Keratinocyte (primary cell): ENCODE data around the gene UBFD1. TPM values are rescaled to one million over a fixed set of nuclear protein-coding genes. Genes with fewer than 3 reads are reported as not detected.

Experiments used
- DNase-seq: peaks from one replicate; pipeline ENCODE4 v3.0.0-alpha.2; 2011; ENCODE audit warnings: low read depth, missing footprints, low spot score
- FAIRE-seq: peaks from 2 replicates; lab custom pipeline; 2011; peaks lifted over from hg19 to GRCh38; lab: Jason Lieb, UNC
- H2AFZ ChIP-seq: 2 replicates; pipeline ENCODE4 v1.6.0; 2012; ENCODE audit warnings: low read length, control low read depth, inconsistent platforms; ENCODE audit not compliant: control insufficient read depth
- H3K27ac ChIP-seq: 2 replicates; pipeline ENCODE4 v1.5.1; 2011; ENCODE audit warnings: low read length; ENCODE audit not compliant: control insufficient read depth, insufficient read depth
- H3K27me3 ChIP-seq: 3 replicates; pipeline ENCODE4 v1.6.0; 2011; ENCODE audit warnings: low read length; ENCODE audit not compliant: control insufficient read depth, insufficient read depth; ENCODE audit errors: extremely low read depth
- H3K36me3 ChIP-seq, 2 experiments: 2 replicates in 1 of 2; 3 replicates in 1 of 2; pipeline ENCODE4 v1.5.1; 2011; ENCODE audit warnings: low read length in 2 of 2, mild to moderate bottlenecking in 1 of 2; ENCODE audit not compliant: control insufficient read depth in 2 of 2, insufficient read depth in 2 of 2; ENCODE audit errors: extremely low read depth in 1 of 2
- H3K4me1 ChIP-seq: 3 replicates; pipeline ENCODE4 v1.5.1; 2011; ENCODE audit warnings: low read length; ENCODE audit not compliant: control insufficient read depth, insufficient read depth; ENCODE audit errors: extremely low read depth
- H3K4me2 ChIP-seq: 3 replicates; pipeline ENCODE4 v1.6.0; 2011; ENCODE audit warnings: low read depth, low read length; ENCODE audit not compliant: control insufficient read depth, insufficient read depth; ENCODE audit errors: extremely low read depth
- H3K4me3 ChIP-seq, 3 experiments: fragments of 200-600 bp in 1 of 3; sonication (generic) in 1 of 3; 2 replicates in 2 of 3; 3 replicates in 1 of 3; pipeline ENCODE4 v1.5.1; 2011 to 2016; ENCODE audit warnings: low read length in 3 of 3, mild to moderate bottlenecking in 3 of 3, control low read depth in 2 of 3, inconsistent platforms in 1 of 3, low read depth in 1 of 3, mixed read lengths in 1 of 3, mixed run types in 1 of 3, moderate library complexity in 1 of 3; ENCODE audit not compliant: control insufficient read depth in 2 of 3, insufficient read depth in 2 of 3; ENCODE audit errors: extremely low read depth in 1 of 3
- H3K79me2 ChIP-seq: 2 replicates; pipeline ENCODE4 v1.6.0; 2012; ENCODE audit warnings: low read length; ENCODE audit not compliant: control insufficient read depth, insufficient read depth
- H3K9ac ChIP-seq: 3 replicates; pipeline ENCODE4 v1.6.0; 2011; ENCODE audit warnings: low read length; ENCODE audit not compliant: control insufficient read depth, insufficient read depth; ENCODE audit errors: extremely low read depth
- H3K9me1 ChIP-seq: 3 replicates; pipeline ENCODE4 v1.6.0; 2011; ENCODE audit warnings: low read length; ENCODE audit not compliant: control insufficient read depth, insufficient read depth; ENCODE audit errors: extremely low read depth
- H3K9me3 ChIP-seq: 2 replicates; pipeline ENCODE4 v1.5.1; 2012; ENCODE audit warnings: low read depth, low read length; ENCODE audit not compliant: control insufficient read depth
- H4K20me1 ChIP-seq: 3 replicates; pipeline ENCODE4 v1.6.0; 2011; ENCODE audit warnings: low read length; ENCODE audit not compliant: control insufficient read depth, insufficient read depth; ENCODE audit errors: extremely low read depth
- EZH2 ChIP-seq: IDR thresholded peaks from one replicate; pipeline ENCODE4 v1.6.1; 2012; ENCODE audit warnings: inconsistent platforms, mild to moderate bottlenecking, low read length, moderate library complexity
- dilution Hi-C: fragments of 300-500 bp; cut with MboI; formaldehyde crosslinking; loops from one replicate; pipeline ENCODE4 v1.7.0; 2020; ENCODE audit warnings: low sequenced_read_pairs; ENCODE audit not compliant: extremely low pct_ligation_motif_present
- polyA plus RNA-seq, 5 experiments: library from polyadenylated mRNA; depleted of rRNA in 3 of 5; stranded (reverse) in 3 of 5; stranded (forward) in 1 of 5; unstranded in 1 of 5; fragments of >200 nt; gene quantifications; 1 replicate in 1 of 5; 2 replicates in 3 of 5; 3 replicates in 1 of 5; pipeline versions ENCODE4 v1.2.1 to v1.2.3, GENCODE V29; 2011 to 2012; ENCODE audit warnings: missing spikeins in 2 of 5, low read depth in 1 of 5, low replicate concordance in 1 of 5
- TF ChIP-seq, protein P1 (sequence below), 3 experiments: IDR thresholded peaks in 1 of 3; conservative IDR thresholded peaks in 1 of 3; optimal IDR thresholded peaks in 1 of 3; 2 replicates in 2 of 3; 3 replicates in 1 of 3; pipeline versions ENCODE3 to v1.5.1; 2011; ENCODE audit warnings: low read length in 3 of 3, mild to moderate bottlenecking in 3 of 3, moderate library complexity in 2 of 3, control low read depth in 1 of 3, inconsistent platforms in 1 of 3; ENCODE audit not compliant: insufficient read depth in 2 of 3; ENCODE audit errors: extremely low read depth in 1 of 3

UBFD1 gene
- polyA plus RNA-seq, 1 donor (not counting 4 experiments of a cell fraction or from before 2014, with no cell fraction given) = 36.3 TPM

DNA sequence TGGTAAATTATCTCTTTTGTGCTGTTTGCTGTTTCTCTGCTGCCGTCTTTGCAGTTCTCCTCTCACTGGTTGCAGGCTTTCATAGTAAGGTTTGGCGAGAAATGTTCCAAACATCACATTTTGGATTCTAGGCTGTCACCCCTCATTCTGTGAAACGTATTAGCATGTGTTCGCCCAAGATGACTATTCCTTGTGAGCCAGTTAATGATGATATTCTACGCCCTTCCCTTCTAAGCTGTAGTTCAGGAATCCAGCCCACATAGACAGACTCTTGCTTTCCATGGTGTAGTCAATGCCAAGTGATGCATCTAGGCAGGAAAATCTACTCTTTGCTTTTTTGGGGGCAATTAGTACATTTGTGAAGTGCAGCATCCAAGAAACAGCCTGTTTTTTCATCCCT, 14.4 kb downstream of the UBFD1 start:
- FAIRE-seq = no peak
- no peaks in the 10 kb centered on the region for H3K27me3 ChIP-seq
- H3K9ac ChIP-seq = no peak overlapping the region

DNA sequence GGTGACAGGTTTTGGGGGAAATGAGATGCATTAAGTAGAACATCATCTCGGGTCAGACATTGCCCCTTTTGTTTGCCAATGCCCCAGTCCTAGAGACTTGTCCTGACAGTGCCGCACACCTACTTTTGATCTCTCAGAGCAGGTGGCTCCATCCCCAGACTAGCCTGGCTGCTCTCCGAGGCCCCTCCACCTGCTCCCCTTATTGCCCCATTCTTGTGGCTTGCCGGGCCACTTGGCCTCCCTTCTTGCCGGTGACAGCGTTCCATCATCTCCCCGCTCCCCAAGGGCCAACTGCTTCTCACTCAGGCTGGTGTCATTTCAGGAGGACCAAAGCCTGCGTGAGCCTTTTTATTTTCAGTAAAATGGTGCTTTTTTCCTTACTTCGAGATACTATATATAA, 14.9 kb downstream of the UBFD1 start:
- Histone ChIP-seq H4K20me1 (no peaks in the 10 kb centered on the region), H3K4me2 (no peak overlapping the region), H2AFZ (no peak overlapping the region), H3K79me2 (no peaks in the 10 kb centered on the region), H3K36me3 (peaks cover 25 to 28% of the 10 kb centered on the region in 2 experiments), H3K4me1 (no peaks in the 10 kb centered on the region), H3K9me1 (no peaks in the 10 kb centered on the region), H3K27me3 (no peaks in the 10 kb centered on the region), H3K4me3 (no peak overlapping the region), H3K27ac (no peak overlapping the region), H3K9ac (no peak overlapping the region), H3K9me3 (no peaks in the 10 kb centered on the region)
- FAIRE-seq = no peak
- DNase-seq = no peak
- dilution Hi-C loops = no loop called here
- TF ChIP-seq EZH2 = no peak
- TF ChIP-seq, protein P1, sequence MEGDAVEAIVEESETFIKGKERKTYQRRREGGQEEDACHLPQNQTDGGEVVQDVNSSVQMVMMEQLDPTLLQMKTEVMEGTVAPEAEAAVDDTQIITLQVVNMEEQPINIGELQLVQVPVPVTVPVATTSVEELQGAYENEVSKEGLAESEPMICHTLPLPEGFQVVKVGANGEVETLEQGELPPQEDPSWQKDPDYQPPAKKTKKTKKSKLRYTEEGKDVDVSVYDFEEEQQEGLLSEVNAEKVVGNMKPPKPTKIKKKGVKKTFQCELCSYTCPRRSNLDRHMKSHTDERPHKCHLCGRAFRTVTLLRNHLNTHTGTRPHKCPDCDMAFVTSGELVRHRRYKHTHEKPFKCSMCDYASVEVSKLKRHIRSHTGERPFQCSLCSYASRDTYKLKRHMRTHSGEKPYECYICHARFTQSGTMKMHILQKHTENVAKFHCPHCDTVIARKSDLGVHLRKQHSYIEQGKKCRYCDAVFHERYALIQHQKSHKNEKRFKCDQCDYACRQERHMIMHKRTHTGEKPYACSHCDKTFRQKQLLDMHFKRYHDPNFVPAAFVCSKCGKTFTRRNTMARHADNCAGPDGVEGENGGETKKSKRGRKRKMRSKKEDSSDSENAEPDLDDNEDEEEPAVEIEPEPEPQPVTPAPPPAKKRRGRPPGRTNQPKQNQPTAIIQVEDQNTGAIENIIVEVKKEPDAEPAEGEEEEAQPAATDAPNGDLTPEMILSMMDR (optimal IDR thresholded peaks at IDR 0.05 in 1 of 3, IDR thresholded peaks at IDR 0.05 in 1 of 3, conservative IDR thresholded peaks at IDR 0.05 in 1 of 3; ENCODE audit: extremely low read depth in 1 of 3, insufficient read depth in 2 of 3, low read length in 3 of 3) = no peak

More for the DNA sequence above, 14.4 kb downstream of the UBFD1 start:
- no peak for DNase-seq
- dilution Hi-C loops = no loop called here
- H3K36me3 ChIP-seq = peaks cover 28 to 30% of the 10 kb centered on the region in 2 experiments
- no peaks in the 10 kb centered on the region for H3K9me1 ChIP-seq
- H4K20me1 ChIP-seq = no peaks in the 10 kb centered on the region
- H3K9me3 ChIP-seq = no peaks in the 10 kb centered on the region
- no peaks in the 10 kb centered on the region for H3K4me1 ChIP-seq
- no peak overlapping the region for H3K4me2 ChIP-seq
- H3K79me2 ChIP-seq = no peaks in the 10 kb centered on the region
- TF ChIP-seq, protein P1 (optimal IDR thresholded peaks at IDR 0.05 in 1 of 3, IDR thresholded peaks at IDR 0.05 in 1 of 3, conservative IDR thresholded peaks at IDR 0.05 in 1 of 3; ENCODE audit: extremely low read depth in 1 of 3, insufficient read depth in 2 of 3, low read length in 3 of 3) = no peak
- TF ChIP-seq EZH2 = no peak
- no peak overlapping the region for H3K27ac ChIP-seq
- H3K4me3 ChIP-seq = no peak overlapping the region
- H2AFZ ChIP-seq = no peak overlapping the region
